Dendritic cell treated with granulocyte-macrophage colony-stimulating factor and Interleukin-4, amounts not matched to agents 40 ng/mL and 50 ng/mL, for 4 days (primary cell): ENCODE measurements around the gene BCAM.
"Not testable (repeated sequence)": the region's sequence is repeated elsewhere in the genome, so short reads cannot be mapped to it uniquely, and the experiment has no call there.

Source experiments
- H3K27ac Mint-ChIP-seq: one replicate; pipeline ENCODE4 v1.8.0; 2022; ENCODE audit warnings: mild to moderate bottlenecking, mixed read lengths
- H3K27me3 Mint-ChIP-seq: one replicate; pipeline ENCODE4 v1.8.0; 2022; ENCODE audit warnings: mild to moderate bottlenecking, mixed read lengths
- H3K36me3 Mint-ChIP-seq: one replicate; pipeline ENCODE4 v1.8.0; 2022; ENCODE audit warnings: low read depth, mixed read lengths
- H3K4me1 Mint-ChIP-seq: one replicate; pipeline ENCODE4 v1.8.0; 2022; ENCODE audit warnings: low read depth, mixed read lengths
- H3K4me3 Mint-ChIP-seq: one replicate; pipeline ENCODE4 v1.8.0; 2022; ENCODE audit warnings: mild to moderate bottlenecking, moderate library complexity, mixed read lengths
- H3K9me3 Mint-ChIP-seq: one replicate; pipeline ENCODE4 v1.8.0; 2022; ENCODE audit warnings: mixed read lengths
- intact Hi-C: fragments of 100-400 bp; cut with micrococcal nuclease; formaldehyde crosslinking; loops from one replicate; pipeline ENCODE4 v1.15.0; 2022

Gene BCAM

DNA sequence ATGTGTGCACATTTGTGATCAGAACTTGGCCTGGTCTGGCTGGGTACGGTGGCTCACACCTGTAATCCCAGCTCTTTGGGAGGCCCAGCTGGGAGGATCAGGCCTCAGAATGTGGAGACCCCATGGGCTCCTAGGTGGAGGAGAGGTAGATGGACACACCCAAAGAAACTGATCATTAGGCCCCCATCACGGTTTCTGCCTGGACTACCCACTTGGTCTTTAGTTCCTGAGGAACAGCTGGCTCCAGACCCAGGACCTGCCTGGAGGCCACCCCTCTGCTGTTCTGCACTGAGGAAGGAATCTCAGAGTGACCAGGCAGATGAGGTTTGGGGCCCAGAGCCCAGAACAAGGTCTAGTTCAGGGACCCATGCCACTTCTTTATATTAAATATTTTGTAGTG, 29.8 kb upstream of the BCAM start:
- intact Hi-C loops: no loop called here
- Mint-ChIP-seq H3K4me1 (peaks cover 14% of the 10 kb centered on the region), H3K27ac (peak overlapping the region; percentile 48), H3K4me3 (no peak overlapping the region), H3K36me3 (no peaks in the 10 kb centered on the region), H3K27me3 (peaks cover 15% of the 10 kb centered on the region), H3K9me3 (no peaks in the 10 kb centered on the region)

DNA sequence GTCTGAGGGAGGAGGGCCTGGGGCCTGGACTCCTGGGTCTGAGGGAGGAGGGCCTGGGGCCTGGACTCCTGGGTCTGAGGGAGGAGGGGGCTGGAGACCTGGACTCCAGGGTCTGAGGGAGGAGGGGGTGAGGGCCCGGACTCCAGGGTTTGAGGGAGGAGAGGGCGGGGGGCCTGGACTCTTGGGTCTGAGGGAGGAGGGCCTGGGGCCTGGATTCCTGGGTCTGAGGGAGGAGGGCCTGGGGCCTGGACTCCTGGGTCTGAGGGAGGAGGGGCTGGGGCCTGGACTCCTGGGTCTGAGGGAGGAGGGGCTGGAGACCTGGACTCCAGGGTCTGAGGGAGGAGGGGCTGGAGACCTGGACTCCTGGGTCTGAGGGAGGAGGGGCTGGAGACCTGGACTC, 27.2 kb upstream of the BCAM start:
- not testable (repeated sequence) for H3K27ac Mint-ChIP-seq, H3K4me3 Mint-ChIP-seq, H3K9me3 Mint-ChIP-seq, H3K36me3 Mint-ChIP-seq
- H3K4me1 Mint-ChIP-seq: peaks cover 17% of the 10 kb centered on the region
- H3K27me3 Mint-ChIP-seq: peaks cover 13% of the 10 kb centered on the region
- intact Hi-C loops: loop anchor here (5.0 kb wide), 1 partner anchor 66 kb away; the partner anchor contains the start of gene NECTIN2

DNA sequence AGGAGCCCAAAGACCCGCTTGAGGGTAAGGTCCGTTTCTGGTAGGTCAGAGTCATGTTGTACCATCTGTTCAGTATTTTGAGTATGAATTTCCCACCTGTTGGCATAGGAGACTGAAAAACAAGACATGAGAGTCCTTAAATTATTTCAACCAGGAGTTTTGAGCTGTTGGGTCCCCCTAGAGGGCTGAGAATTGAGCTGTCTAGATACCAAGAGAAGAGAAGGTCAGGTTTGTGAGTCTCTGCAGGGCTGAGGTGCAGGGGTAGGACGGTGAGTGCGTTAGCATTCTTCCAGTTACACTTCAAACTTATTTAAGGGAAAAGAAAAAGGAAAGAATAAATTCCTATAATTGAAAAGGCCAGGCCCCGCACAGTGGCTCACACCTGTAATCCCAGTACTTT, 26.2 kb upstream of the BCAM start:
- intact Hi-C loops: loop anchor here (5.0 kb wide), 1 partner anchor 65 kb away; the partner anchor contains the start of gene NECTIN2
- H3K27ac Mint-ChIP-seq: no peak overlapping the region
- peaks cover 15% of the 10 kb centered on the region for H3K4me1 Mint-ChIP-seq
- H3K36me3 Mint-ChIP-seq: no peaks in the 10 kb centered on the region
- H3K9me3 Mint-ChIP-seq: no peaks in the 10 kb centered on the region
- H3K27me3 Mint-ChIP-seq: peaks cover 8% of the 10 kb centered on the region
- no peak overlapping the region for H3K4me3 Mint-ChIP-seq

DNA sequence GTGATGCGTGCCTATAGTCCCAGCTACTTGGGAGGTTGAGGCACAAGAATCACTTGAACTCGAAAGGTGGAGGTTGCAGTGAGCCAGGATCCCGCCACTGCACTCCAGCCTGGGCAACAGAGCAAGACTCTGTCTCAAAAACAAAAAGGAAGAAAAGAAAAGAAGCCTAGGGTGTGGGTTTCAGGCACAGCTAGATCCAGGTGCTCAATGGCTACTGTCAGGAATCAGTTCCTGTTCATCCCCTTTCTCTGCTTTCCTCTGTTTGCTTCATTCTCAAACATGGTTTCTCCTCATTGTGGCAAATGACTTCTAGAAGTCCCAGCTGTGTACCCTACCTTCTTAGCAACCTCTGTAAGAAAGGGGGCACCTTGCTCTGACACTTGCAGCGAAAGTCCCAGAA, 25.4 kb upstream of the BCAM start:
- Mint-ChIP-seq H3K9me3 (no peaks in the 10 kb centered on the region), H3K27me3 (peaks cover 4% of the 10 kb centered on the region), H3K27ac (peak overlapping the region; percentile 82), H3K4me3 (no peak overlapping the region), H3K4me1 (peaks cover 15% of the 10 kb centered on the region), H3K36me3 (no peaks in the 10 kb centered on the region)
- intact Hi-C loops: loop anchor here (5.0 kb wide), 1 partner anchor 64 kb away; the partner anchor contains the start of gene NECTIN2

DNA sequence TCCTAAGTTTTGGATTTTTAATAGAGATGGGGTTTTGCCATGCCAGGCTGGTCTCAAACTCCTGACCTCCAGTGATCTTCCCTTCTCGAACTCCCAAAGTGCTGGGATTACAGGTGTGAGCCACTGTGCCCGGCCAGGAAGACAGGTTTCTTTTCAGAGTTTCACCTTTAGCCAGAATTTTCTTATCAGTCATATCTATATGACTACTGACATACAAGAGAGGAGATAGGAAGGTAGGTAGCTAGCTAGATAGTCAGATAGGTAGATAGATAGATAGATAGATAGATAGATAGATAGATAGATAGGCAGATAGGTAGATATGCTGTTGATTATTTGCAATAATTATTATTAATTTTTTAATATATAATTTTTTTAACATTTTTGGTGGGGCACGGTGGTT, 23.6 kb upstream of the BCAM start:
- H3K4me1 Mint-ChIP-seq: peaks cover 27% of the 10 kb centered on the region
- no peaks in the 10 kb centered on the region for H3K36me3 Mint-ChIP-seq

DNA sequence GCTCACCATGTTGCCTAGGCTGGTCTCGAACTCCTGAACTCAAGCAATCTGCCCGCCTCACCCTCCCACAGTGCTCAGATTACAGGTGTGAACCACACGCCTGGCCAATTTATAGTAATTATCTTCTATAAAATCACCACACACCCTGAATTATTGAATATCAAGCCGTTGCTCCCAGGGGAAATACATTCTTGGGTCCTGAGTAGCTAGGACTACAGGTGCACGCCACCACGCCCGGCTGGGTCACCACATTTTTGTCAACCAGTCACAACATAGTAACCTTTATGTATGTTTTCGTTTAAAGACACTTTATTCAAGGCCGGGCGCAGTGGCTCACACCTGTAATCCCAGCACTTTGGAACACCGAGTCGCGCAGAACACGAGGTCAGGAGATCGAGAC, 22.9 kb upstream of the BCAM start:
- Mint-ChIP-seq H3K27ac (no peak overlapping the region), H3K4me3 (no peak overlapping the region), H3K27me3 (no peaks in the 10 kb centered on the region), H3K9me3 (no peaks in the 10 kb centered on the region), H3K4me1 (peaks cover 27% of the 10 kb centered on the region), H3K36me3 (no peaks in the 10 kb centered on the region)
- intact Hi-C loops: no loop called here

More for the DNA sequence above, 23.6 kb upstream of the BCAM start:
- no peak overlapping the region for H3K4me3 Mint-ChIP-seq
- no peaks in the 10 kb centered on the region for H3K27me3 Mint-ChIP-seq
- intact Hi-C loops: no loop called here
- H3K27ac Mint-ChIP-seq: peak overlapping the region; percentile 82
- no peaks in the 10 kb centered on the region for H3K9me3 Mint-ChIP-seq

DNA sequence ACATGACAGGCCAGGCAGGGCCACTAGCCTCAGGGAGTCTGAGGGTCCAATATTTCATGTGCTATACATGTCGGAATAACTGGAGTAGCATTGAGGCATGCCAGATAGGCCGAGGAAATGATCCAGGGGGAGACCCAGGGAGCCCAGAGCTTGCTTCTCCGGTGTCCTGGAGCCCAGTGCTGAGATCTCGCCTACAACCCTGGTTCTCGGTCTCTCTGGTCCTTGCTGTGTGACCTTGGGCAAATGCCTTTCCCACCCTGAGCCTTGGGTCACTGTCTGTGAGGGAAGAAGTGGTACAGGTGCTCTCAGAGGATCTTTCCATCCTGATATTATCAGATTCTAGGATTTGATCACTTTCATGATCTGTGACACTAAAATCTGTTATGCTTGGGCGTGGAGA, 19.9 kb upstream of the BCAM start:
- intact Hi-C loops: no loop called here
- Mint-ChIP-seq H3K9me3 (no peaks in the 10 kb centered on the region), H3K4me1 (peaks cover 21% of the 10 kb centered on the region), H3K27ac (peak overlapping the region; percentile 77), H3K36me3 (no peaks in the 10 kb centered on the region), H3K27me3 (peaks cover 6% of the 10 kb centered on the region), H3K4me3 (no peak overlapping the region)

DNA sequence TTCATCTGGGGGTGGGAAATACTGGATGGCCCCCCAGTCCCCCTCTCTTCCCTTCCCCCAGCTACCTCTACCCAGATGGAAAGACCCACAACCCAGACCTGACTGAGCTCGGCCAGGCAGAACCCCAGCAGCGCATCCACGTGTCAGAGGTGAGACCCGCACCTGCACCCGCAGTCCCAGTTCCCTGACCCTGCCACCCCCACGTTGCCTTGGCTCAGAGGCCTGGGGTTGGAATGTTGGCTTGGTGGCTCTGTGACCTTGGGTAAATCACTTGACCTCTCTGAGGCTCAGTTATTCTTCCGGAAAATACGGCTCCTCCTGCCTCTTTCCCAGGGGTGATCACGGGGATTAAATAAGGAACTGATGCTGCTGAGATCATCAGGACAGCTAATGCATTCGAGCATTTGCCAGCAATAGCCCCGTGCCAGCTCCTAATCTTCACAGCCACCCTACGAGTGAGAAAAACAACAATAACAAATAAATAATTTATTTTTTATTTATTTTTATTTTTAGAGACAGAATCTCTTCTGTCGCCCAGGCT, 18.9 kb upstream of the BCAM start:
- peaks cover 8% of the 10 kb centered on the region for H3K27me3 Mint-ChIP-seq
- intact Hi-C loops: no loop called here
- peak overlapping the region; percentile 77 for H3K27ac Mint-ChIP-seq
- H3K4me1 Mint-ChIP-seq: peaks cover 12% of the 10 kb centered on the region
- H3K4me3 Mint-ChIP-seq: no peak overlapping the region
- no peaks in the 10 kb centered on the region for H3K9me3 Mint-ChIP-seq
- no peaks in the 10 kb centered on the region for H3K36me3 Mint-ChIP-seq

DNA sequence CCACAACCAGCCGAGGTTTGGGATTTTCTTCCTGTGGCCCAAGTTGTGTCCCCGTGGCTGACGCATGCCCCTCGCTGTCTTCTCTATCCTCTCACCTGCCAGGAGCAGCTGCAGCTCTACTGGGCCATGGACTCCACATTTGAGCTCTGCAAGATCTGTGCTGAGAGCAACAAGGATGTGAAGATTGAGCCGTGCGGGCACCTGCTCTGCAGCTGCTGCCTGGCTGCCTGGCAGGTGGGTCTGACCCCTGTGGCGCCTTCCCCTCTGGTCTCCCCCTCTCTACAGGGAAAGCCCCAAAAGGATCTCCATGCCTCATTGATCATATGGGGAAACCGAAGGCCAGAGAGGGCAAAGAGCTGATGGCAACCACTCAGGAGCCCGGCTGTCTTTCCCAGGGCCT, 16.6 kb upstream of the BCAM start:
- H3K27ac Mint-ChIP-seq: peak overlapping the region; percentile 31
- intact Hi-C loops: no loop called here
- H3K4me3 Mint-ChIP-seq: no peak overlapping the region
- H3K9me3 Mint-ChIP-seq: no peaks in the 10 kb centered on the region
- H3K4me1 Mint-ChIP-seq: peaks cover 12% of the 10 kb centered on the region
- peaks cover 8% of the 10 kb centered on the region for H3K27me3 Mint-ChIP-seq
- H3K36me3 Mint-ChIP-seq: no peaks in the 10 kb centered on the region

DNA sequence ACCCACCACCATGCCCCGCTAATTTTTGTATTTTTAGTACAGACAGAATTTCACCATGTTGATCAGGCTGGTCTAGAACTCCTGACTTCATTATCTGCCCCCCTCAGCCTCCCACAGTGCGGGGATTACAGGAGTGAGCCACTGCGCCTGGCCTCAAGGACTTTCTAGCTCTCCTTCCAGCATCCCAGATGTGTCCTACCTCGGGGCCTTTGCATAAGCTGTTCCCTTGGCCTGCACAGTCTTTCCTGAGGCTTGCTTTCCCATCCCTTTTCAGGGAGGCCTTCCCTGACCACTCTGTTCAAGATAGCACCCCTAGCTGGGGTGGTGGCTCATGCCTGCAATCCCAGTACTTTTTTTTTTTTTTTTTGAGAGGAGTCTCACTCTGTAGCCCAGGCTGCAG, 14.3 kb upstream of the BCAM start:
- intact Hi-C loops: no loop called here
- peaks cover 6% of the 10 kb centered on the region for H3K4me1 Mint-ChIP-seq
- no peaks in the 10 kb centered on the region for H3K36me3 Mint-ChIP-seq
- peak overlapping the region; percentile 31 for H3K27ac Mint-ChIP-seq
- no peaks in the 10 kb centered on the region for H3K9me3 Mint-ChIP-seq
- H3K27me3 Mint-ChIP-seq: peaks cover 11% of the 10 kb centered on the region
- H3K4me3 Mint-ChIP-seq: no peak overlapping the region

DNA sequence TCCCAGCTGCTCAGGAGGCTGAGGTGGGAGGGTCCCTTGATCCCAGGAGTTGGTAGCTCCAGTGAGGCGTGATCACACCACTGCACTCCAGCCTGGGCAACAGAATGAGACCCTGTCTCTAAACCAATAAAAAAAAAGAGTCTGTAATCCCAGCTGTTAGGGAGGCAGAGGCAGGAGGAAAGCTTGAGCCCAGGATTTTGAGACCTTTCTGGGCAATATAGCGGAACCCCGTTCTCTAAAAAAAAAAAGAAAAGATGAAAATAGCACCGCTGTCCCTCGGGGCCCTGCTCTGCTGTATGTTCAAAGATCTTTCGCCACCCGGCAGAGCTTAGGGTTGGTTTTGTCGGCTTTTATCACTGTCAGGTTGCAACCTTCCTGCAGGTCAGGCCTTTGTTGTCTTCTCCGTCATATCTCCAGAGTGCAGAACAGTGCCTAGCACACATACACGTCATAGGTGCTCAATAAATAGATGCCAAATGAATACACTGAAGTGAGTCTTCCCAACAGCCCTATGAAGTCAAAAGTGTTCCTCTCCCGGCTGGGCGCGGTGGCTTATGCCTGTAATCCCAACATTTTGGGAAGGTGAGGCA, 13.4 kb upstream of the BCAM start:
- Mint-ChIP-seq H3K27me3 (peaks cover 11% of the 10 kb centered on the region), H3K27ac (no peak overlapping the region), H3K4me3 (no peak overlapping the region), H3K36me3 (no peaks in the 10 kb centered on the region), H3K9me3 (no peaks in the 10 kb centered on the region), H3K4me1 (peaks cover 8% of the 10 kb centered on the region)
- intact Hi-C loops: no loop called here

DNA sequence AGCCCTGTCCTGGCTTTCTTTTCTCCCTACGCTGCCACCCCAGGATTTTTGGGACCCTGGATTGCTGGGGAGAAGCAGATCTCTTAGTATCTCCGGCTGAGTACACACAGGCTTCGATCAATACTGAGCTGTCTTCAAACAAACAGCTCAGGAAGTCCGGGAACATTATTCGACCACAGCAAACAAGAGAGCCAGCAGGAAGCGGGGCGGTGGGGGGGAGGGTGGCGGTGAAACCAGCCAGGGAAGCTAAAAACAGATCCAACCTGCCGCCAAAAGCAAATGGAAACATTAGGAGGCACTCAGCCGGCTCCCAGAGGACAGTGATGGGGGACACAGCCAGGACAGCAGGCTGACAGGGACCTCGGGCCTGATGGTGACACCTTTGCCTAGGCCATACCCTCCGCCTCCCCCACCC, 12.2 kb upstream of the BCAM start:
- Mint-ChIP-seq H3K27me3 (peaks cover 11% of the 10 kb centered on the region), H3K4me1 (peaks cover 9% of the 10 kb centered on the region), H3K4me3 (no peak overlapping the region), H3K36me3 (no peaks in the 10 kb centered on the region), H3K27ac (peak overlapping the region; percentile 13), H3K9me3 (no peaks in the 10 kb centered on the region)
- intact Hi-C loops: no loop called here

DNA sequence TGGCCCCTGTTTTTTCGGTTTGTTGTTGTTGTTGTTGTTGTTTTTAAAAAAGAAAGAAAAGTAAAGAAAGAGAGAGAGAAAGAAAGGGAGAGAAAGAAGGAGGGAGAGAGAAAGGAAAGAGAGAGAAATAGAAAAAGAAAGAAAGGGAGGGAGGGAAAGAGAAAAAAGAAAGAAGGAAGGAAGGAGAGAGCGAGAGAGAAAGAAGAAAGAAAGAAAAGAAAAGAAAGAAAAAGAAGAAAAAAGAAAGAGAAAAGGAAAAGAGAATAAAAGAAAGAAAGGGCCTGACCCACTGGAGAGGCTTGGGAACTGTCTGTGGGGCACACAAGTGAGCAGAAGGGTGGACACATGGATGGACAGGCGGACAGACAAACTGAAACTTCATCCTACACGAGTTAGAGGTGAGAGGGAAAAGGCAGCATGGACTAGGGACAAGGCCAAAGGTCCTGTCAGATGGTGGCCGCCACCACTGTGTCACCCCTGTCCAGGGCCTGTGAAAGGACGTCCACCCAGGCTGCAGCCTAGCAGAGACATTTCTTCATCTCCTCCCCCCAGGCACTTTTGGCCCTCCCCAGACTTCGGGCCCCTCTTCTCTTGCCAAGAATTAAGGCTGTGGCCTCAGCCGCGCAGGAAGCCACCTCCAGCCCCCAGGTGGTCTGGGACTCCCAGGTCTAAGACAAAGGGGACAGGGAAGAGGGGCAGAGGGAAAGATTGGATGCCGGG, 9.1 kb upstream of the BCAM start:
- Mint-ChIP-seq H3K4me1 (peaks cover 9% of the 10 kb centered on the region), H3K27me3 (peaks cover 21% of the 10 kb centered on the region), H3K27ac (no peak overlapping the region), H3K4me3 (no peak overlapping the region), H3K36me3 (no peaks in the 10 kb centered on the region), H3K9me3 (no peaks in the 10 kb centered on the region)
- intact Hi-C loops: loop anchor here (2.0 kb wide), 1 partner anchor 45 kb away; no protein-coding TSS in a partner anchor

DNA sequence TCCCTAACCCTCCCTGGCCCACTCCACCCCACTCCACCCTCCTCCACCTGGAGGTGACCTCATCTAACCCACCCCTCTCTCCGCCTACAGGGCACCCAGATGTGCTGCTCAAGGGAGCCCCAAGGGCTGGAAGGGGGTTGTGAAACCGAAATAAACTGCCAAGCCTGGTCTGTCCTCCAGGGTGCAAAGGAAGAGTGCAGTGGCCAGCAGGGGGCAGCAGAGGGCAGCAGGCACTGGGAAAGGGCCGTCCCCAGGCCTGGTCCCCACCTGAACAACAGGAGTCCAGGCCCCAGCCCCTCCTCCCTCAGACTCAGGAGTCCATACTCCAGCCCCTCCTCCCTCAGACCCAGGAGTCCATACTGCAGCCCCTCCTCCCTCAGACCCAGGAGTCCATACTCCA, 8.4 kb upstream of the BCAM start:
- Mint-ChIP-seq H3K4me1 (peaks cover 9% of the 10 kb centered on the region), H3K4me3 (no peak overlapping the region), H3K27ac (no peak overlapping the region), H3K27me3 (peaks cover 24% of the 10 kb centered on the region), H3K9me3 (no peaks in the 10 kb centered on the region), H3K36me3 (no peaks in the 10 kb centered on the region)
- intact Hi-C loops: loop anchor here (2.0 kb wide), 1 partner anchor 44 kb away; no protein-coding TSS in a partner anchor
